Hematopoietic multipotent progenitor cell treated with erythropoietin and hydrocortisone succinate and interleukin-3 and kit ligand, for 17 days (in vitro differentiated cells): ENCODE data around the gene CCM2.
A peak's percentile ranks its signal among the peaks of the same experiment; 100 is the strongest.
"Not testable (repeated sequence)": the region's sequence is repeated elsewhere in the genome, so short reads cannot be mapped to it uniquely, and the experiment has no call there.

ENCODE experiments used
- DNase-seq: peaks from one replicate; pipeline ENCODE4 v3.0.0-alpha.2; 2015; ENCODE audit warnings: low spot score

Gene CCM2

DNA sequence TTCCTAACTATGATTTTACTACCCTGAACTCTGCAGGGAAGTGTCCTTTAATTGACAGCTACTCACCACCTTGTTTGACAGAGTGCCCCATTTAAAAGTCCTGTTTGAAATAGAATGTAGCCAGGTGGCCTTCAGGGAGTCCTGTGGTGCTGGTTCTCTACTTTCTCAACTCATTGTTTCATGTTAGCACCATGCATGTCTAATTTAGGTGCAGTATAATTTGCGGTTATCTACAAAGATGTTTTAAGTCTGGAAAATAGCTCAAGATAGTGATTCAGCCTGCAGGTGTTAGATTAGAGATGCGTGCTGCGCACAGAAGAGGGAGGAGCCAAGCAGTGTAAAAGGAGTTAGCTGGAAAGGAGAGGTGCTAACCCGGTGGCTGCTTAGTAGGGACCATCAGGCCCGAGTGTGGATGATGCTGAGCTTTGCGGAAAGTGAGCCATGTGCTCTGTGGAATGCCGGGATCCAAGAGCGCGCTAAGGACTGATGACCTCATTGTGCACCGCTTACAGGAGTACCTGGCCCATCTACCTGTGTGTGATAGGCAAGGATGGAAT is 1.2 kb downstream of the CCM2 start:
- peak; percentile 46 for DNase-seq

DNA sequence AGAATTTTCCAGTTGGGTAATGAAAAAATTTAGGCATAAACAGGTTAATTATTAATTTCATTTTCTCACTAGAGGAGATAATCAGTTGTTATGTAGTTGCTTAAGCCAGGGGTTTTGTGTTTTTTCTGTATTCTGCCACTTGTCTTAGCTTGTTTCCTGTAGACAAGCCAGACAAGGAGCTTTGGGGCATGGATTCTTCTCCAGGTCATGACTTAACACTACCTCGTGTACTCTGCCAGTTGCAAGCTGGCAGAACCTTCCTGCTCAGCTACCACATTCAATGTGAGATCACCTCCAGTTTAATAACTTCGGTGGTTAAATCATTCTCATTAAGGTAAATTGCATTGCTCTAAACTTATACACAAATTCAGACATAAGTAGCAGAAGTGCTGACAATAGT is 1.8 kb downstream of the CCM2 start:
- no peak for DNase-seq

DNA sequence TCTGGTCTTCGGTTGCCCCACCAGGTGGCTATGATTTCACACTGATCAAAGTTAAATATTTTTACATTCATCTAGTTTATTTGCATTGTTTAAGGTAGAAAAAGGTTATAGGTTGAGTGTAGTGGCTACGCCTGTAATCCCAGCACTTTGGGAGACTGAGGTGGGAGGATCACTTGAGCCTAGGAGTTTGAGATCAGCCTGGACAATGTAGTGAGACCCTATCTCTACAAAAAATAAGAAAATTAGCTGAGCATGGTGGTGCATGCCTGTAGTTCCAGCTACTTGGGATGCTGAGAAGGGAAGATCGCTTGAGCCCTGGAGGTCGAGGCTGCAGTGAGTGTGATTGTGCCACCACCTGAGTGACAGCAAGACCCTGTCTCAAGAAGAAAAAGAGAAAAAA is 3.8 kb downstream of the CCM2 start:
- DNase-seq, result no peak

DNA sequence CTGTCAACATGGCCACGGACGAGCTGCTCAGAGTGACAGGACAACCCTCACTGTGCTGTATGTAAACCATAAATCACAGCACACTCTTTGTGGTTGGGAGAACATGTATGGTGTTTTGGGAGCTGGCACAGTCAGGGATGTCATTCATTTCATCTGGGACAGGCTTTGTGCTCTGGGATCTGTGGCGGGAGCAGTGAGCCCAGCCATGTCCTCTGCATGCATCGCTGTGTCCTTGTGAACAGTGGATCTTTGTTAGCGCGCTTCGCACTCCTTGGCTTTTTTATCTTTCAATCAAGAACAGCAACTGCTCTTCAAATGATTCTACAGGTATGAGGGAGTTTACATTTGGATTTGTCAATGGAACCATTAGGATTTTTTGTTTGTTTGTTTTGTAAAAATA is 7.1 kb downstream of the CCM2 start:
- no peak for DNase-seq

DNA sequence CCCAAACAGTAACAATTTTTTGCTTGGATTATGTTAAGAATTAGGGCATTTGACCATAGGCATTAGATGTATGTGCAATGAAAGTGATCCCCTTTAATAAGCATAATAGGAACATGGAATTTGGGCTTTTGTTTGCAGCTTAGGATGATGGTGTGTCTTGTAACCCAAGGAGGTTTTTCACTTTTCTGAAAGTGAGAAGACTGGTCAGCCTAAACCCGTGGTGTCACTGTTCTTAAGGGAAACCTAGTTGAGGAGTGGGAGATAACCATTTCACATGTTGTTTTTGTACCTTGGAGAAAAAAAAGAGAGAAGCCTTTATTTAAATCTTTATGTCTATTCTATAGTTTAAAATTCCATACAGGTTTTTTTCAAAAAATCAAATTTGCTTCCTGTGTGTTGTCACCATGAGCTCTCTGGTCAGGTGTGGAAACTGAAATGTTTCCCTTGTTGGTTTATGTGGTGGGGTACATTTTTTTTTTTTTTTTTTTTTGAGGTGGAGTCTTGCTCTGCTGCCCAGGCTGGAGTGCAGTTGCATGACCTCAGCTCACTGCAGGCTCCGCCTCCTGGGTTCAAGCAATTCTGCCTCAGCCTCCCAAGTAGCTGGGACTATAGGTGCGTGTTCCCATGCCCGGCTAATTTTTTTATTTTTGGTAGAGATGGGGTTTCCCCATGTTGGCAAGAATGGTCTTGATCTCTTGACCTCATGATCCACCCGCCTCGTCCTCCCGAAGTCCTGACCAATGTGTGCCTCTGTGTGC is 7.7 kb downstream of the CCM2 start:
- DNase-seq, result no peak

DNA sequence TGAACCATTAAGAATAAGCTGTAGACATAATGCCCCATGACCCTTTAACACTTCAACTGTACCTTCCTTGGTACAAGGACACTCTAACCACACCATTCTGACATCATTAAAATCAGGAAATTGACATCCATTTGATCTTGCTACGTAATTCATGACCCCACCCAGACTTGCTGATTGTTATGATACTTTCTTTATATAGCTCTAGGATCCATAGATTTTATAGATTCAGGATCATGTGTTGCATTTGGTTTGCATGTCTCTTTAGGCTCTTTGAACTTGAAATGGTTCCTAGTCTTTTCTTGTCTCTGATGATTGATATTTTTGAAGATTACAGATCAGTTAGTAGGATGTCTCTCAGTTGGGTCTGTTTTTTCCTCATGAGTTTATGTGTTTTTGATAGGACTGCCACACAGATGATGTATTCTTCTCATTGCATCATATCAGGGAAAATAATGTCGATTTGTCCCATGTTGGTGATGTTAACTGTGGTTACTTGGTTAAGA is 13.5 kb downstream of the CCM2 start:
- DNase-seq, result no peak

DNA sequence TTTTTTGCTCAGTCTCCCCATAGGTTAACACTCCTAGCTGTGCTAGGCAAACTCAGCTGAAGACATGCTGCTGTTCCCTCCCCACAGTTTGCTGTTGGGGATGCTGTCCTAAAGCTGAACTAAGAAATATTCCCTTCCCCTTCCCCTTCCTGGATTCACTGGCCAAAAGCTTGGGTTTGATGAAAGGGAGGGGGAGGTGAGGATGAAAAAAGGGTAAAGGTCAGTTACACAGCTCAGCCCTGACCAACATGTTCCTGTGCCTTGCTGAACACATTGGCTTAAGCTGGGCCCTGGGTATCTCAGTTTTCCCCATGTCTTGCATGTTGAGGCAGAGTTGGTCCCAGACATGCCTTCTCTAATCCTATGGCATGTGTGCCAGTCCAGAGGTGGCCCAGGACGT is 15.3 kb downstream of the CCM2 start:
- no peak for DNase-seq

DNA sequence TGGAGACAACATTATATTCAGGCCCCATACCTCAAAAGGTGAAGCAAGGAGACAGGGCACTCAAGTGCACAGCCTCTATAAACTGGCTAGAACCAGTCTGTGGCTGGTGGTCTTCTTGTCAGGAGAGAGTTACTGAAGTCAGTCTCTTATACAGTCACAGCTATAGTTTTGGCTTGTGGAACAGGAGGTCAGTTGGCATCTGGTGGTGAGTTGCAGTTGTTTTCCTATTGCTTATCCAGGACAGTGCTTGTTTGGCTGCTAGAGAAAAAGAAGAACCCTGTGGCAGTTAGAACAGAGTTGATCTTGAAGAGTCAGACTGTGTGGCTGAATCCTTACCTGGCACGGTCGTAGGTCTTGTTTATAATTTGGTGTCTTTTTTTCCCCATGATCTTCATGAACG is 17.3 kb downstream of the CCM2 start:
- no peak for DNase-seq

DNA sequence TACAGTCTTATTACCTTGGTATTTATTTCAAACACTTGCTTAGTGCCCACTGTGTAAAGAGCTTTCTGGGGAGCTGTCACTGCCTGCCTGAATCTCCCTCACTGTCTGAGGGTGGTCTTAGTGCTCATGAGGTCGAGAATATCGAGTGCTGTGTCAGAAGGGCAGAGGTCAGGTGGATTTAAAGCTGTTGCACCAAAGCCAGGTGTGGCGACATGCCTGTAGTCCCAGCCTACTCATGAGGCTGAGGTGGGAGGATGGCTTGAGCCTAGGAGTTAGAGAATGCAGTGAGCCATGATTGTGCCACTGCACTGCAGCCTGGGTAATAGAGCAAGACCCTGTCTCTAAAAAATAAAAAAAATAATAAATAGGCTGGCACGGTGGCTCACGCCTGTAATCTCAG is 20.9 kb downstream of the CCM2 start:
- no peak for DNase-seq

DNA sequence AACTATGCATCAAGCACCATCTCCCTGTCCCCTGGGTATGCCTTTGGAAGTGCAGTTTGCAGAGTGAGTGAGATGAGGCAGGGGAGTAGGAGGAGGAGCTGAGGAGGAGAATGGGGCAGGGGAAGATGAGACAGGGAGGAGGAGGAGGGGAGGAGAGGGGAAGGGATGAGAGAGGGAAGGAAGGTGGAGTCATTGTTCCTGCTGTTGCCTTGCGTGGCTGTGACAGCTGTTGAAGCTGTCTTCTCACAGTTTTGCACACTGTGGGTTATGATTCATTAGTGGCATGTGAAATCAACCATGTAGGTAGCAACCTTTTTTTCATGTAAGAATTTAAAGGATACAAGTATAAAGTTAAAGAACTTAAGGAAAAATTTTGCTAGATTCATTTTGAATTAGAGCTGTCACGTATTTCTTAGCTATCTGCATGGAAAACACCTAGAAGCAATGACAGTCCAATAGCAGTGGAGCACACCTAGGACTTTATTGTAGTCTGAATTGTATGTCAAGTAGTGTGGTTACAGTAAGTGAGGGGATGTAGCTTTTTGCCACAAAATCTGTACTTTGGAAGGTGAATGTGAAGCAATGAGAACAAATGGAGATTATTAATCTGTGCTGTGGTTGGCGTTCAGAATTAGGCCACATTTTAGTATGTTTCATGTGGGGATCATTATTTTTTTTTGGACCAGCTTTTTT is 21.7 kb downstream of the CCM2 start:
- no peak for DNase-seq

DNA sequence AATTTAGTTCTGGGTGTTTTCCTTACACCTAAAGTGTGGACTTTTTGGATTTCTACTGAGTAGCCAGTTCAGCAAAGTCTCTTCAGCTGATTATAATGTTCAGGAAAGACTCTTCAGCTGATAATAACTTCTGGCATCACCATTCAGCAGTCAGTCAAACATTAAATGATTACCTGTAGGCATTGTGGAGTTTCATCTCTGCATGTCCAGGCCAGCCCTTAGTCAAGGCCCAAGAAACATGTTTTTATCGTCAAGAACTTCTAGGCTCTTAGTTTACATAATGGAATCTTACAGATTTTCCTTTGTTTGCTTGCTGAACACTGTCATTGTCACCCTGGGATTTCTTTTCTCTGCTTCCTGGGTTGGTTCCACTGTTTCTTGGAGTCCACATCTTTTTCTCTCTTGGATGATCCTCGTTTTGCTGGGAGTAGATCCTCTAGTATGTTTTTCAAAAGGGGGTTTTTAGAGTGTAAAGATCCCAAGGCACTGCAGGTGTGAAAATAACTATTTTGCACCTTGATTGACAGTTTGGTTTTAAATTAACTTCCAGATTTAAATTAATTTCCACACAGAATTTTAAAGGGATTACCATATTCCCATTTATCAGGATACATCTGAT is 24.2 kb downstream of the CCM2 start:
- DNase-seq, result no peak

DNA sequence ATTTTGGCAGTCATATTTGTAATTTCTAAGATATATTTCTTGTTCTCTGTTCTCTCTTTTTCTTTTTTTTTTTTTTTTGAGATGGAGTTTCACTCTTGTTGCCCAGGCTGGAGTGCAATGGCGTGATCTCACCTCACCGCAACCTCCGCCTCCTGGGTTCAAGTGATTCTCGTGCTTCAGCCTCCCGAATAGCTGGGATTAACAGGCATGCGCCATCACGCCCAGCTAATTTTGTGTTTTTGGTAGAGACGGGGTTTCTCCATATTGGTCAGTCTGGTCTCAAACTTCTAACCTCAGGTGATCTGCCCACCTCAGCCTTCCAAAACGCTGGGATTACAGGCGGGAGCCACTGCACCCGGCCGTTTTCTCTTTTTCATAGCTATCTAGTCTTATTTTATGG is 25.5 kb downstream of the CCM2 start:
- DNase-seq, result not testable (repeated sequence)

DNA sequence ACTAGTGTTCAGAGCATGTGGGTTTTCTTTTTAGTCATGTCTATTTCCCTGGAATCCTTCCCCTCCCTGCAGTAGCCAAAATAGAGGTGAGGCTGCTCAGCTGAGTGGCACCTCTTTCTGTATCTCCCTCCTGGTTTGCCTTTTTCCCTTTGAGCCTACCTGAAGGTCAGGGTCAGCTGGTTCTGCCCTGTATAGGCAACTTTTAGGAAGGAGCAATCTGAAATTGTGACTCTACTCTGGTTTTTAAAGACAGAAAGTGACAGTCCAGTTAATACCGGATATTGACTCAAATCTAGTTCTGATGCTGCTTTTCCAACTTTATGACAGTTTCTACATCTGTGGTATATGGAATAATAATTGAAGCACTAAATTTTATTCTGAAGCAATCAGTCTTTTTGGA is 26.0 kb downstream of the CCM2 start:
- DNase-seq, result no peak

DNA sequence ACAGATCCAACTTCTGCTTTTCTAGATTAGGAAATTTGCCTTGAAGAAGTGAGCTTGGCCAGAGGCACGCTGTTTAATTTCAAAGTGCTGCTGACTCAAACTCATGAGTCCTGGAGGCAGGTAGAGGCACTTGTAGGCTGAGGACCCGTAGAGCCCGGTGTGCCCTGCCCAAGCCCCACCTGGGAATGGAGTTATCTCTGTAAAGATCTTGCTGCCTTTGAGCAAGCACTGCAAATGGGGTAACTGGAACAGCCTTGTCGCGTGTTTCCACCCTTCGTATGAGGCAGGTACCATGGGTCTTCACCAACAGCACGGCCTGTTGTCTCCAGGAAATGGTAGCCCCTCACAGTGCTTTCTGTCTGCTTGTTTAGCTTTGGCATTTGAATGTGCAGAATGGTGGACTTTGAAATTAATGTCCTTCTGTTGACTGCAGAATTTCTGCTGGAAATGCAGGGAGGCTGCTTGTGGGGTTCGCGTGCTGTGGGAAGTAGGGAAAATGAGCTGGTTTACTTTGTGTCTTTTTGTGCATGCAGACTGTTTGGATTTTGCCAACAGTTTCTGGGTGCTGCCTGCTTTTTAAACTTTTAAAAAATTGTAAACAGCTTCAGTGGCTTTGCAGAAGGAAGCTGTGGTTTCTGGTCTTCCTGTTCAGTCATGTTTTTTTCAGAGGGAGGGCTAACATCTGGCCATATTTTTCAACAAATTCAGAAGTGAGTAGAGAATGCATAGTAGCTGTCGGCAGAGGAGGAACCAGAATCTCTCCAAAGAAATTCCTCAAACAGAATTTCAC is 27.2 kb downstream of the CCM2 start:
- DNase-seq, result no peak

DNA sequence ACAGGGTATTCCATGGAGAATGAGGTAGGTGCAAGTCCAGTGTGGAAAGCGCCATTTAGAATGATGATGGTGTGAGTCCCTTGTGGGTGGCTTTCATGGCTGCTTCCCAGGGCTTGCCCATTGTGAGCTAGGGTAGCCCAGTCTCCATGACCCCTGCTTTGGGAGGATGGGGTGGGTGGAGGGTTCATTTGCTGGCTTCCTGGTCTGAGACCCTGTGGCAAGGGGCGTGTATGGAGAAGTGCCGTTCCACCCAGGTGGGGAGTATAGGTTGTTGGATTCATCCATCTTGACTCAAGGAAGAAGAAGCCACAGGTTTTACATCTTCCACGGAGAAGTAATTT is 27.7 kb downstream of the CCM2 start:
- DNase-seq, result no peak

DNA sequence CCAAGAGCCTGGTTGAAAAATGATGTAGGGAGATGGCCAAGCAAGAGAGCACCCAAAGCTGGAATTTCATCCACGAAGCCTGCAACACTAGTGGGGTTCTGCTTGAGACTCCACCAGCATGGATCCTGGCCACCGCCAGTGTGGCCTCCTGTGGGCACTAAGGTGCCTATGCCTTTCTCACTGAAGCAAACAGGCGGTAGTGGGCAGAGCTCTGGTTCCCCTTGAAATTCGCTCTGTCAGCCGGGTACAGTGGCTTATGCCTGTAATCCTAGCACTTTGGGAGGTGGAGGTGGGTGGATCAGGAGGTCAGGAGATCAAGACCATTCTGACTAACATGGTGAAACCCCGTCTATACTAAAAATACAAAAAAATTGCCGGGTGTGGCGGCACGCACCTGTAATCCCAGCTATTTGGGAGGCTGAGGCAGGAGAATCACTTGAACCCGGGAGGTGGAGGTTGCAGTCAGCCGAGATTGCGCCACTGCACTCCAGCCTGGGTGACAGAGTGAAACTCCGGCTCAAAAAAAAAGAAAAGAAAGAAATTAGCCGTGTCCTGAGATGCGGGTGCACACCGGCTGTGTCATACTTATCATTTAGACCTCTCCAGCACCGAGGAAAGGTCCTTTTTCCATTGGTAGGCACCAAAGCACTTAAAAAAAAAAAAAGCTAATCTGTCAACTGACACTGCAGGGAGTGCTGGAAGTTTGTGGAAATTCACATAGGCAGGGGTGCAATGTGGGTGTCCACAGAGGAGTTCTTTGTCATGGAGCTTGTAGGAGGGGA is 28.3 kb downstream of the CCM2 start:
- DNase-seq, result no peak

DNA sequence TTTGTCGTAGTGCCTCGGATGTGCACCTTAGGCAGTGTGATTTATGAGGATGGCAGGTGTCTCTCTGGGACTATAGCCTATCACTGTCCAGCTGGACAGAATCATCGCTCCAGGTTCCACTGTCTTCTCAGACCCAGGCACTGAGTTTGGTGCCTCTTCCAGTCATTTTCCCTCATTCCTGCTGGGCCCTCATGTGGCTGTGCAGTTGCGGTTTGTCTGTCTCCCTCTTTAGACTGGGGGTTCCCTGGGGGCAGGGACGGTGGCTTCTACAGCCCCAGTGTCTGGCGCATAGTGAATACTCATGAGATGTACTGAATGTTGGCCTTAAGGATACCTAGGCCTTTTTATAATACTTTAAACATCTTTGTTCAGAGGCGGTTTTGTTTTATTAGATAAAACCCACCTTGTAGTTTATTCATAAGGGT is 28.9 kb downstream of the CCM2 start:
- DNase-seq, result no peak

DNA sequence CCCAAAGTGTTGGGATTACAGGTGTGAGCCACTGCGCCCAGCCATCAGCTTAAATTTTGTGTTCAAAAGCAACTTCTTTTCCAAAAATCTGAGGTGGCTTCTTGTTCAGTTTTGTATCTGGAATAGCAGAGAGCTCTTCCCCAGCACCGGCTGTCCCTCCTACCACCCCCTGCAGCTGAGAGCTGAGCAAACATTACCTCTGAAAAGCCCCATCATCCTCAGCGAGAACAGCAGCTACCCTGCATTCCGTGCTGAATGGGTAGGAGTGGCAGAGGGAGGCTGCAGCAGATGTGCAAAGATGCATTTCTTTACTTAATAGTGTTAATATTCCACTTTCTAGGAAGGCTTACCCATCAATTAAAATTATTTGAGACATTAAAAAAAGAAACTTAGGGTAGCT is 31.8 kb downstream of the CCM2 start:
- DNase-seq, result no peak

DNA sequence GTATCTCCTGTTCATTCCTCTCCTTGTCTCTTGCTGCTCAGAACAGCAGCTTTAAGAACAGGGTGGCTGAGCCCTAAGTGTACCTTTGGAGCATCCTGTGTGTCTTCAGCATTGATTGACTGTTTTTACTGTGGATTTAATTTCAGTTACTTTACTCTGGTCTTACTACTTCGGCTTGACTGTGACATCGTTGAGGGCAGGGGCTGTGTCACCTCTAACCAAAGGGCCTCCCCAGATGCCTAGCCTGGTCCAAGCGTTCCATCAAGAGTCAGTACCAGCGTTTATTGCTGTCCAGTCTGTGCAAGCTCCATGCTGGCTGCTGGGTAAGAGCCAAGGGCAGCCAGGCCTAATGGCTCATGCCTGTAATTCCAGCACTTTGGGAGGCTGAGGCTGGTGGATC is 32.4 kb downstream of the CCM2 start:
- no peak for DNase-seq

DNA sequence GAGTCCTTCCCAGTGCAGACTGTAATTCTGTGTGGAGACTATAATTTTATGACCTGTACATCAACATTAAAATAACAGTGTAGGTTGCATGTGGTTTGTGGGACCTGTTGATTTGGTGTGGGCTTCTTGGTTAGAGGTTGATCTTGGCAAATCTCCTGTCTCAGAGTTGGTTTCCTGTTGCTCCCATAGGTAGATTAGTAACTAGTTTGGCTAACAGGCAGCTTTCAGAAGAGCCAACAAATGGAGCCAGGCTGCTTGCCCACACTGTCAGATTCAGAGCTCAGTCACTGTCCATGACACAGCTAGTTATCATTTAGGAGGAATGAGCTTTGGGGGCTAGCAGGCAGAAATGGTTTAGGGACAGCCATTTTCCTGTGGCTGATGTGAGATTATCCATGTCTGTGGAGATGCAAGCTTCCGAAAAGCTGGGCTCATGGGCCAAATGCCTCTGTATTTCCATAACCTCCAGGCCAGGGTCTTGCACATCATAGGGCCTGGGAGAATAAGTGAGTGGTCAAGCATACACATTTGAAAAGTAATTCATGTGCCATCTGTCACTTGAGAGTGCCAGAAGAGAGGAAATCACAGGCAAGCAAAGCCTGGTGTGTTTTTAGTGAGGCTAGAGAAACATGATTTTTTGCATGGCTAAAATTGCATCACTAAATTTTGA is 33.4 kb downstream of the CCM2 start:
- DNase-seq, result no peak

DNA sequence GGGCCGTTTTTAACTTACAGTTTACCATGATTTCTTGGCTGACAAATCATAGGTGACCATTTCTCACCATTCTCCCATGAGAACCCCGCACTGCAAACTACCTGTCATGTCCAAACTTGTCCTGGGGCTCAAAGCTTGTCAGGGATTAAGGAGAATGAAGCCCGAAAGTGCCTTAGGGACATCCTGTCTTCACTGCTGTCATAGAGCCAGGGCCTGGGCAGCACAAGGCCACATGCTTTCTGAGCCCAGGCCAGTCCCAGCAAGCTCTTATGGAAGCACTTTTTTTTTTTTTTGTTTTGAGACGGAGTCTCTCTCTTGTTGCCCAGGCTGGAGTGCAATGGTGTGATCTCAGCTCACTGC is 33.9 kb downstream of the CCM2 start:
- DNase-seq, result no peak
